NCI-H82 treated with DMSO at 0.1 percent for 48 hours (cell line): ENCODE data around the gene IYD.
"Not testable (repeated sequence)": the region's sequence is repeated elsewhere in the genome, so short reads cannot be mapped to it uniquely, and the experiment has no call there.

Experiments used
- DNase-seq: peaks from one replicate; lab custom pipeline; 2025; ENCODE audit not compliant: unreplicated experiment; lab: John Stamatoyannopoulos, UW

IYD gene

DNA sequence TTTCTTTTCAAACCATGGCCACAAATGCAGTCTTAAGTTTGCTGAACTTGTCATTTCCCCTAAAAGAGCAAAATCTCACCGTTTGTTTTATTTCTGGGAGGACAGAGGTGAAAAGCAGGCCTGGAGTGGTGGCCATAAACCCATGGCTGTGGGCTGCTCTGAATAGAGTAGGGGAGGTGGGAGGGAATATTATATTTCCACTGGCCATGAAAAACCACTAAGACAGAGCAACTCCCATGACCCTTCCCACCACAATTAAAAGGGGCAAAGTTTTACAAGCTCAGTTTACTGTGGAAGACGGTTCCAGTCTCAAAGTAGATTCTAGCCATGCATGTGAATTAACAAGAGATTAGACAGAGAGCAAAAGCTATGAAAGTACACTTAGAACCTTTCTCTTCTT lies 59.0 kb downstream of the IYD start:
- DNase-seq: no peak

DNA sequence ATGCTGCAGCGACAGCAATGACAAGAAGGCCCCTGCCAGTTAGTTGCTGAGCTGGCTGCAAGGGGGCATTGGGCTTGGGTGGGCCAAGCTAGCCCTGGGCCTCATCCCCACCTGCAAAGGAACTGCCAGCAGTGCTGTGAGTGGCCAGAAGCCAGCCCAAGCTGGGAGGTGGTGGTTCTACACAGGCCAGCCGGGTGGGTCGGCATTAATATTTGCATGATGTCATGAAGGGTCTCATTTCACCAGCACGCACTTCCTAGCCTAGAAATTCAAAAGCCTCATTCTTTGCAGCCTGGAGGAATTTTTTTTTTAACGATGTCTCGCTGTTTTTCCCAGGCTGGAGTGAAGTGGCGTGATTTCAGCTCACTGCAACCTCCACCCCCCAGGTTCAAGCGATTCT lies 62.0 kb downstream of the IYD start:
- DNase-seq: no peak

DNA sequence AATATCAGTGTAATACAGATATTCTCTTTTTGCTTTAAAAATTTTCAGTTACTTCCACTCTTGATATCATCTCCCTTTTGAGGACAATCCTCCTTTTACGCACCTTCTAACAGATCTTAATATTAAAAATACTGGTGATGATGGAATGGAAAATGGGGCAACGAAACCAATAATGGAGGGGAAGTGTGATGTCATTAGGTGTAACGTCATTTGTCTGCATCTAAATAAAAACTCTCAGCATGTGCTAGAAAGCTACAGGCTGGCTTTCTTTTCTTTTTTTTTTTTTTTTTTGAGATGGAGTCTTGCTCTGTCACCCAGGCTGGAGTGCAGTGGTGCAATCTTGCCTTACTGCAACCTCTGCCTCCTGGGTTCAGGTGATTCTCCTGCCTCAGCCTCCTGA lies 66.5 kb downstream of the IYD start:
- DNase-seq: no peak

DNA sequence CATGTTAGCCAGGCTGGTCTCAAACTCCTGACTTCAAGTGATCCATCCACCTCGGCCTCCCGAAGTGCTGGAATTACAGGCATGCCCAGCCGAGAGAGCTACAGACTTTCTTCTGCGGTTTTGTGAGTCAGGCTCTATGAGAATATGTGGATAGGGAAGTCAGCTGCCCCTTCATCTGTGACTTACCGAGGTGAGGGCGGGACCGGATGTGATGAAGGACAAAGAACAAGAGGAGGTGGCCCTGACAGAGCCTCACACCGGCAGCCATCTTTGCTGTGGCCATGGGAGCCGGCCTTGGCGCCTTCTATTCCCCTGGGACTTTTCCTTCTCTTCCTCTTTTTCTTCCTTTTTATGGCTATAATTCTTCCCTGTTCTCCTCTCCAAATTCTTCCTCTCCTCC lies 67.0 kb downstream of the IYD start:
- no peak for DNase-seq

DNA sequence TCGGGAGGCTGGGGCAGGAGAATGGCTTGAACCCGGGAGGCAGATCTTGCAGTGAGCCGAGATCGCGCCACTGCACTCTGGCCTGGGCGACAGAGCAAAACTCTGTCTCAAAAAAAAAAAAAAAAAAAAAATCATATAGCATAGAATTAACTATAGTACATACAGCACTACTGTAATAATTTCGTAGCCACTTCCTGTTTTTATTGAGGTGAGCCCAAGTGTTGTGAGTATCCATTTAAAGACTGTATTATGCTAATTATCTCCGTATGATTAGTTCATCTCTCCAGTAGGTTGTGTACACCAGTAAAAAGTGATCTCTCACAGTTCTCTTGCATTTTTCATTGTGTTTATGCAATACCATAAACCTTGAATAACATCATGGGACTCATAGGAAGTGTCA lies 70.6 kb downstream of the IYD start:
- no peak for DNase-seq

DNA sequence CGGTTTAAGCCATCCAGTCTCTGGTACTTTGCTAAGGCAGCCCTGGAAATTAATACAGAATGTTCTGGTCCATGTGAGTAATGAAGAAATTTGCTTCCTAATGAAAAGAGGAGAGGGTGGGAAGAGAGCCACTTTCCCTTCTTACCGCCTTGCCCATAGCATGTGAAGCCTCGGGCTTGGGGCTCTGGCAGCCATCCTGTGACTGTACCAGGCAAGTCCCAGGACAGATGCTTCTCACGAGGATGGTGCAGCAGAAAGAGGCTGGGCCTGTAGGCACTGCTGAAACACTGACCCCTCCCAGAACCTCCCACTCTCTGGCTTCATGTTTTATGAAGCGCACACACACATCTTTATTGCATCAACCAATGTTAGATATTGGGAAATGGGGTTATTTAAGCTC lies 74.8 kb downstream of the IYD start:
- no peak for DNase-seq

DNA sequence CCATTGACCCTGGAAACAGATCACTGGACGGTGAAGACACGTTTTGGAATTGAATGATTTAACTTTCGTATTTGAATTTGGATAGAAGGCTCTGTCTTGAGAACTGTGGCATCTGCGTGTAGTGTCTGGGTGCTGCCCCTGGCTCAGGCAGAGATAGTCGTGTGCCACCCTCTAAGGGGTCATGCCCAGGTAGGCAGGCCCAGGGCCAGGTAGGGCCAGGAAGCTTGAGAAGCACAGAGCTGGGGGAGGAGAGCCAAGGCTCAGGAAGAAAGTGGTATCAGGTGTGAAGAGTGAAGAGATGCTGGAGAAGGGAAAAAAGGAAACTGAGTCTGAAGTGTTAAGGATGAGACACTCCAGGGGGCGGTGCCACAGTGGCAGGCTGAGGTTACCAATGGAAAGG lies 75.5 kb downstream of the IYD start:
- no peak for DNase-seq

DNA sequence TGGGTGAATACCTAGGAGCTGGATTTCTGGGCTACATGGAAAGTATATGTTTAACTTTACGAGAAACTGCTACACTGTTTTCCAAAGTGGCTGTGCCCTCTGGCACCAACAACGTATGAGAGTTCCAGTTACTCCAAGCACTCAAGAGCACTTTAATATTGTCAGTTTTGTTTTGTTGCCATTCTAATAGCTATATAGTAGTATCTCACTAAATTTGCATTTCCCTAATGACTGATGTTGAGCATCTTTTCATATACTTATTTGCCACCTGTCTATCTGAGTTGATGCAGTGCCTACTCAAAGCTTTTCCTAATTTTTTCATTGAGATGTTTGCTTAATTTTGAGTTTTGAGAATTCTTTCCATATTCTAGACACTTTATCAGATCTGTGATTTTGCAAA lies 76.7 kb downstream of the IYD start:
- no peak for DNase-seq

DNA sequence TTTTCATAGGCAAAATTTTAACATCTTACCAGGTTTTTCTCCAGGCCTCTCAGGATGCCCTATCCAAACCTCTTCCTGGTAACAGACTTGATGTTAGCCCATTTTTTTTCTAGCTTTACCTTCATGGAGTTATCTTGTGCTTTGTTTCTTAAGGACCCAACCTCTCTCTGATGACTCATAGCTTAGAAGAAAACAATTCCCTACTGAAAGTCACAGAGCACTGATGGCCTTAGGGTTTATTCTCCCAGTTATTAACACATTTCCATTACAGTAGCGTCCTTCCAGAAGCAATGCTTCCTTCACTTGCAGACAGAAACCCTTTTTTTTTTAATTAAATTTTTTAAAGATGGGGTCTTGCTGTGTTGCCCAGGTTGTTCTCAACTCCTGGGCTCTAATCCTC lies 79.4 kb downstream of the IYD start:
- no peak for DNase-seq

DNA sequence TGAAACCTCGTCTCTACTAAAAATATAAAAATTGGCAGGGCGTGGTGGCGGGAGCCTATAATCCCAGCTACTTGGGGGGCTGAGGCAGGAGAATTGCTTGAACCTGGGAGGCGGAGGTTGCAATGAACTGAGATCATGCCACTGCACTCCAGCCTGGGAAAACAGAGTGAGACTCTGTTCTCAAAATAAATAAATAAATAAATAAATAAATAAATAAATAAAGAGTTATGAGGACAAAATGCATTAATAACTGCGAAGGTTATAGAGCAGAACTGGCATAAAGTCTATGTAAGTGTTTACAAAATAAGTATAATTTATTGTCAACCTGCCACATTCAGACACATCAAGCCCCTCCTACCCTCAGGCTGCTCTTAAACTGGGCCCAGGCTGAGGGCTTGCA lies 80.2 kb downstream of the IYD start:
- not testable (repeated sequence) for DNase-seq

DNA sequence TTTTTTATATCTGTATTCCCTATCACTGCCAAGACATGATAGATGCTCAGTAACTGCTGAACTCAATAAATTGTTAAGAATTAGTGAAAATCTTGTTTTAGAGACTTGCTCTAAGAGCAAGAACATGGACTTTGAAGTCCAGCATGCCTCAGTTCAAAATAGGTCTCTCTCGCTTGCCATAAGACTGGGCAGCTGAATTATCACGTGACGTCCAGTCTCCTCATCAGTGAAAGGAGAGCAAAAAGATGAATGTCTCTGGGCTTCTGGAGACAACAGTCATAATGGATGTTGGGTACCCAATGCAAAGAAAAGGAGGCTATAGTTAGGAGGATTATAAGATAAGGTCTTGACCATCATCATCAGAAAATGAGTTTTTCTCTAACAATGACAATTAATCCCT lies 82.1 kb downstream of the IYD start:
- DNase-seq: no peak

DNA sequence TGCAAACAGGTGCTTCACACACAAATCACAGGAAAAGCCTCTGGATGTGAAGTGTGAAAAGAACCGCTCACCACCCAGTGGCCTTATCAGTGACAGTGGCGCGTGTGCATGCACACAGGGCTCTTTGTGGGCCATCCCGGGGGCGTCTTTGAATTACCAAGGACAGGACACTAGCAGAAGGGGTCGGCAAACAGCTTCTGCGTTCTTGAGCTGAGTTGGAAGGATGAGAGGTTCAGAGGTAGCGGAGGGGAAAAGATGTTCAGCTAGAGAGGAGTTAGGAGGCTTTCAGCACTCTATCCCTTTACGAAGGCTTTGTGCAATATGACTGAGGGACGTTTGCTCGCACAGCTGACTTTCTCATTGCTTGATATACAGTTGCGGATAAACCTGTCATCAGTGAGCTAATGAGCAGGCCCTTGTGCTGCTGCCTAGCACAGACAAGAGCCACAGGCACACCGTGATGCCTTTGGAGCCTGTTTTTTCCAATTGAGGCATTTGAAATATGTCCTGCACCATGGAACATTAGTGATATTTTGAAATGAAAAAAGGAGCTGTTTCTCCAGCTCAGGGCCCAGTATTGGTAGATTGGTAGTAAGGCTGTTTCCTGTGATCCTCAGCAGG lies 83.1 kb downstream of the IYD start:
- no peak for DNase-seq

DNA sequence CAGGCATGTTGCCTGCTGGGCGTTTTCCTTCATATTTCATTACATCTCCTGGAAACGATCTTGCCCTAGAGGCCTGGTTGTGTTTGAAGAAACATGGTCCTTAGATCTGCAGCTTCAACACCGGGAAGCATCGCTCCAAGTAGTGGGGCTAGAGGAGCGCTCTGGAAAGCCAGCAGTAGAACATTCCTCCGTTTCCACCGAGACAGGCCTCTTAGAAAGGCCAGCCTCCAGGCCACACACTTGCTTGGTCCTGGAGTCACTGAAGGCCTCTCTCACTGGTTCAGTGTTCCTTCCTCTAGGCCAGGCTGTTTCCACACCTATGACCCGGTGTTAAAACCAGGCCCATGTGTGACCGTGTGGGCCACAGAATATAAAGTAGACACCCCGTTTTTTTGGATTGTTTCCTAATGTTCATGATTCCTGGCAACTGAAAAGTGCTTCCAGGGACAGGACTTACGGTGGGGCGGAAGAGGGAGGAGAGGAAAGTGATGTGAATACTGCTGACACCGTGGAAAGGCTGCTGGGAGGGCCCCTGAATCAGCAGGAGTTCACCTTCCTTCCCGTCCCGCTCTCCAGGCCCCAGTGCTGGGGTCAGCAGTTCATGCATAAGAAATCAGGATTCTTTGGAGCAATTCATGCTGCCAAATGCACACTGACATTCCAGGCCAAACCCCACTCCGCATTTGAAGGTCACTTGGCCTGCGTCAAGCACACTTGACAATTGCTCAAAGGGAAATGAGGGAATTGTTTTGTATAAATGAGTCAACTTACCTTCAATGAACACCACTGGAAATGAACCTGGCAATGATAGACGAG lies 83.8 kb downstream of the IYD start:
- no peak for DNase-seq

DNA sequence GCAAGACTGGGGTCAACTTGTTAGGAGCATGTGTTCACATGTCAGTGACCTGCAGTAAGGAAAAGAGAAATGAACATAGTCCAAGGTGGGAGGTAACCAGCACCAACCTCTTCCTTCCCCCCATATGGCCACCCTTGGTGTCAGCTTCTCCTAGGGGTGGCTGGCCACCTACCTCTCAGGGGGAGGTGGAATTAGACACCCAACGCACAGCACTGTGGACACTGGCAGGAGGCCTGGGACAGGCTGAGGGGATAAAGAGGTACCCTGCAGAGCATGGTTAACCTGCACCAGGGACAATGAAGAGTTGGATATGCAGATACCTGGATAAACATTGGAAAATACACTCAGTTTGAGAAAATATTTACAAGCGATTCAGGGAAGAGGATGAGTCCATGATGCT lies 84.5 kb downstream of the IYD start:
- no peak for DNase-seq
